Stimulated activated naive B cell treated with anti-CD40 and anti-IgM and Interleukin-4, amounts not matched to agents 10 μg/mL and 1 μg/mL and 100 μg/mL, for 72 hours (primary cell): ENCODE data around the gene ZNF384.

Experiments used
- ATAC-seq, 2 donors: fragments of 150-1000 bp; cut with Tn5 transposase; replicated peaks; 2 replicates each; pipeline ENCODE4 v1.10.0; 2021; ENCODE audit warnings: moderate library complexity in 1 of 2
- DNase-seq: peaks from one replicate; pipeline ENCODE4 v3.0.0; 2021
- H3K27ac Mint-ChIP-seq: one replicate; pipeline ENCODE4 v1.8.0; 2022; ENCODE audit warnings: mild to moderate bottlenecking, mixed read lengths
- H3K27me3 Mint-ChIP-seq, 2 donors: one replicate each; pipeline ENCODE4 v1.8.0; 2022; ENCODE audit warnings: mixed read lengths in 2 of 2
- H3K36me3 Mint-ChIP-seq, 2 donors: one replicate each; pipeline ENCODE4 v1.8.0; 2022; ENCODE audit warnings: mixed read lengths in 2 of 2, mild to moderate bottlenecking in 1 of 2
- H3K4me1 Mint-ChIP-seq, 2 donors: one replicate each; pipeline ENCODE4 v1.8.0; 2022; ENCODE audit warnings: mixed read lengths in 2 of 2, mild to moderate bottlenecking in 1 of 2
- H3K4me3 Mint-ChIP-seq, 2 donors: one replicate each; pipeline ENCODE4 v1.8.0; 2022; ENCODE audit warnings: mild to moderate bottlenecking in 2 of 2, mixed read lengths in 2 of 2, moderate library complexity in 1 of 2
- H3K9me3 Mint-ChIP-seq, 2 donors: one replicate each; pipeline ENCODE4 v1.8.0; 2022; ENCODE audit warnings: mixed read lengths in 2 of 2, mild to moderate bottlenecking in 1 of 2

ZNF384 gene

GRCh38 chr12:6635856-6636531, 53.2 kb downstream of the ZNF384 start, which contains the start of gene LPAR5:
Gene LPAR5, minus strand, starts transcription at chr12:6635959. Its CDS starts 14,711 bp downstream, at chr12:6621248.
- H3K27me3 Mint-ChIP-seq, result no peaks in the 10 kb centered on the region
- H3K4me3 Mint-ChIP-seq, result peak within 1 kb of the TSS; percentile 88 to 96
- peak; percentile 76 for DNase-seq
- no peaks in the 10 kb centered on the region for H3K9me3 Mint-ChIP-seq
- H3K4me1 Mint-ChIP-seq, result peaks cover 58 to 80% of the 10 kb centered on the region in 2 donors
- H3K27ac Mint-ChIP-seq, result peak within 1 kb of the TSS; percentile 97
- H3K36me3 Mint-ChIP-seq, result peaks cover 15 to 26% of the 10 kb centered on the region in 2 donors
- peak; percentile 81 for ATAC-seq

- H3K9me3 Mint-ChIP-seq, result no peaks in the 10 kb centered on the region
- H3K27ac Mint-ChIP-seq, result peak overlapping the region; percentile 97
- no peaks in the 10 kb centered on the region for H3K27me3 Mint-ChIP-seq
- H3K36me3 Mint-ChIP-seq, result peaks cover 20 to 32% of the 10 kb centered on the region in 2 donors
- peak overlapping the region; percentile 88 to 96 for H3K4me3 Mint-ChIP-seq
- H3K4me1 Mint-ChIP-seq, result peaks cover 59 to 85% of the 10 kb centered on the region in 2 donors
- ATAC-seq, result peak; percentile 75 to 80
- peak; percentile 85 for DNase-seq
These were observed 53.8 kb downstream of the ZNF384 start for GRCh38 chr12:6635375-6635855.

- DNase-seq, result peak; percentile 64
- Mint-ChIP-seq H3K36me3 (peaks cover 28 to 42% of the 10 kb centered on the region in 2 donors), H3K27me3 (no peaks in the 10 kb centered on the region), H3K4me3 (peak overlapping the region; percentile 87 to 88), H3K27ac (peak overlapping the region; percentile 97), H3K9me3 (no peaks in the 10 kb centered on the region), H3K4me1 (peaks cover 47 to 74% of the 10 kb centered on the region in 2 donors)
- ATAC-seq, result peak; percentile 58 to 62
These were observed 56.9 kb downstream of the ZNF384 start for GRCh38 chr12:6632026-6632983.

GRCh38 chr12:6631549-6631961, 57.6 kb downstream of the ZNF384 start:
- no peaks in the 10 kb centered on the region for H3K9me3 Mint-ChIP-seq
- H3K27me3 Mint-ChIP-seq, result no peaks in the 10 kb centered on the region
- no peak for ATAC-seq
- no peak for DNase-seq
- H3K4me3 Mint-ChIP-seq, result peak overlapping the region; percentile 87 to 88
- H3K4me1 Mint-ChIP-seq, result peaks cover 48 to 78% of the 10 kb centered on the region in 2 donors
- H3K36me3 Mint-ChIP-seq, result peaks cover 28 to 44% of the 10 kb centered on the region in 2 donors
- peak overlapping the region; percentile 97 for H3K27ac Mint-ChIP-seq

- H3K4me3 Mint-ChIP-seq, result peak overlapping the region; percentile 87 to 88
- no peak for DNase-seq
- no peak for ATAC-seq
- peak overlapping the region; percentile 97 for H3K27ac Mint-ChIP-seq
- H3K36me3 Mint-ChIP-seq, result peaks cover 27 to 49% of the 10 kb centered on the region in 2 donors
- no peaks in the 10 kb centered on the region for H3K27me3 Mint-ChIP-seq
- H3K9me3 Mint-ChIP-seq, result no peaks in the 10 kb centered on the region
- peaks cover 44 to 74% of the 10 kb centered on the region in 2 donors for H3K4me1 Mint-ChIP-seq
These were observed 58.4 kb downstream of the ZNF384 start for GRCh38 chr12:6630736-6631135.

- peaks cover 38 to 66% of the 10 kb centered on the region in 2 donors for H3K4me1 Mint-ChIP-seq
- DNase-seq, result no peak
- H3K27ac Mint-ChIP-seq, result peak overlapping the region; percentile 84
- H3K4me3 Mint-ChIP-seq, result peak overlapping the region; percentile 72 to 75
- no peaks in the 10 kb centered on the region for H3K27me3 Mint-ChIP-seq
- H3K36me3 Mint-ChIP-seq, result peaks cover 28 to 54% of the 10 kb centered on the region in 2 donors
- ATAC-seq, result no peak
- H3K9me3 Mint-ChIP-seq, result no peaks in the 10 kb centered on the region
These were observed 61.6 kb downstream of the ZNF384 start for GRCh38 chr12:6627616-6628015.

- peaks cover 23 to 47% of the 10 kb centered on the region in 2 donors for H3K36me3 Mint-ChIP-seq
- H3K27ac Mint-ChIP-seq, result peak overlapping the region; percentile 79
- peak overlapping the region in 1 of 2 donors; percentile 26 for H3K4me3 Mint-ChIP-seq
- ATAC-seq (peak; percentile 76 to 80), DNase-seq (no peak)
- no peaks in the 10 kb centered on the region for H3K9me3 Mint-ChIP-seq
- peaks cover 34 to 57% of the 10 kb centered on the region in 2 donors for H3K4me1 Mint-ChIP-seq
- H3K27me3 Mint-ChIP-seq, result no peaks in the 10 kb centered on the region
These were observed 62.4 kb downstream of the ZNF384 start for GRCh38 chr12:6626654-6627283.

GRCh38 chr12:6620885-6621274, 68.3 kb downstream of the ZNF384 start:
- Mint-ChIP-seq H3K4me1 (peaks cover 24 to 40% of the 10 kb centered on the region in 2 donors), H3K36me3 (peaks cover 27 to 41% of the 10 kb centered on the region in 2 donors), H3K27me3 (no peaks in the 10 kb centered on the region), H3K9me3 (no peaks in the 10 kb centered on the region), H3K4me3 (peak overlapping the region; percentile 3 to 69), H3K27ac (peak overlapping the region; percentile 65)
- no peak for ATAC-seq
- no peak for DNase-seq

GRCh38 chr12:6620137-6620884, 68.9 kb downstream of the ZNF384 start:
- H3K4me3 Mint-ChIP-seq, result peak overlapping the region in 1 of 2 donors; percentile 69
- no peaks in the 10 kb centered on the region for H3K27me3 Mint-ChIP-seq
- DNase-seq (no peak), ATAC-seq (peak; percentile 50 to 78)
- peaks cover 27 to 43% of the 10 kb centered on the region in 2 donors for H3K4me1 Mint-ChIP-seq
- peaks cover 27 to 41% of the 10 kb centered on the region in 2 donors for H3K36me3 Mint-ChIP-seq
- no peaks in the 10 kb centered on the region for H3K9me3 Mint-ChIP-seq
- peak overlapping the region; percentile 80 for H3K27ac Mint-ChIP-seq

GRCh38 chr12:6618483-6619225, 70.5 kb downstream of the ZNF384 start:
- H3K4me3 Mint-ChIP-seq, result no peak overlapping the region

More at GRCh38 chr12:6618483-6619225, 70.5 kb downstream of the ZNF384 start:
- Mint-ChIP-seq H3K27ac (peak overlapping the region; percentile 87), H3K27me3 (no peaks in the 10 kb centered on the region), H3K4me1 (peaks cover 29 to 43% of the 10 kb centered on the region in 2 donors), H3K9me3 (no peaks in the 10 kb centered on the region), H3K36me3 (peaks cover 20 to 30% of the 10 kb centered on the region in 2 donors)
- DNase-seq, result no peak
- no peak for ATAC-seq
